ENCODE results near the gene TBL1X. TPM values are rescaled to one million over a fixed set of nuclear protein-coding genes. Genes with fewer than 3 reads are reported as not detected.

Gene TBL1X
- total RNA-seq, 4 donors from 2014 or later, result 25.3 to 54.1 (median 38.2) TPM

GRCh38 chrX:9529223-9529622, 64.4 kb downstream of the TBL1X start:
- no peak overlapping the region for H3K27ac ChIP-seq (replicated peaks in 1 of 4)
- no peak for DNase-seq (ENCODE audit: extremely low spot score)
- H3K4me1 ChIP-seq, result peaks cover 17 to 31% (median 24%) of the 10 kb centered on the region in 4 donors
- WGBS, result 86% methylated on average over 4 of the region's 4 CpGs
- no peaks in the 10 kb centered on the region for H3K27me3 ChIP-seq
- intact Hi-C loops (cut with DNase I), result no loop called here
- no peak for TF ChIP-seq POLR2AphosphoS5 (IDR thresholded peaks at IDR 0.05)
- no peak for TF ChIP-seq POLR2A (IDR thresholded peaks at IDR 0.05; ENCODE audit: low read depth)
- no peak for TF ChIP-seq EP300 (IDR thresholded peaks at IDR 0.05)
- no peak for TF ChIP-seq CTCF (IDR thresholded peaks at IDR 0.05)
- H3K36me3 ChIP-seq, result no peaks in the 10 kb centered on the region
- no peaks in the 10 kb centered on the region for H3K9me3 ChIP-seq
- no peak overlapping the region for H3K4me3 ChIP-seq

- TF ChIP-seq POLR2A (IDR thresholded peaks at IDR 0.05; ENCODE audit: low read depth), result no peak
- TF ChIP-seq POLR2AphosphoS5 (IDR thresholded peaks at IDR 0.05), result peak; percentile 22 to 35
- Histone ChIP-seq H3K36me3 (no peaks in the 10 kb centered on the region), H3K9me3 (no peaks in the 10 kb centered on the region), H3K4me1 (peaks cover 22 to 44% (median 33%) of the 10 kb centered on the region in 4 donors), H3K4me3 (no peak overlapping the region), H3K27ac (replicated peaks in 1 of 4) (no peak overlapping the region), H3K27me3 (no peaks in the 10 kb centered on the region)
- 1% methylated on average over 9 of the region's 9 CpGs for WGBS
- no peak for DNase-seq (ENCODE audit: extremely low spot score)
- intact Hi-C loops (cut with DNase I), result loop anchor here (10.0 kb wide), 1 partner anchor 144 kb away; no protein-coding TSS in a partner anchor
Measured at GRCh38 chrX:9530848-9531274, 66.0 kb downstream of the TBL1X start.

- Histone ChIP-seq H3K4me1 (peaks cover 15 to 32% (median 25%) of the 10 kb centered on the region in 4 donors), H3K9me3 (no peaks in the 10 kb centered on the region), H3K36me3 (no peaks in the 10 kb centered on the region), H3K27ac (replicated peaks in 1 of 4) (peak overlapping the region in 1 of 4 donors; percentile 20), H3K4me3 (no peak overlapping the region), H3K27me3 (no peaks in the 10 kb centered on the region)
- TF ChIP-seq POLR2AphosphoS5 (IDR thresholded peaks at IDR 0.05) (no peak), POLR2A (IDR thresholded peaks at IDR 0.05; ENCODE audit: low read depth) (no peak), EP300 (IDR thresholded peaks at IDR 0.05) (no peak), CTCF (IDR thresholded peaks at IDR 0.05) (no peak)
- intact Hi-C loops (cut with DNase I), result loop anchor here (10.0 kb wide), 1 partner anchor 142 kb away; no protein-coding TSS in a partner anchor
- WGBS, result 61% methylated on average over 3 of the region's 12 CpGs
- DNase-seq (ENCODE audit: extremely low spot score), result no peak
Measured at GRCh38 chrX:9532349-9532748, 67.5 kb downstream of the TBL1X start.

GRCh38 chrX:9533611-9534010, 68.8 kb downstream of the TBL1X start:
- WGBS, result 83% methylated on average over 8 of the region's 8 CpGs
- no peak for DNase-seq (ENCODE audit: extremely low spot score)
- no peaks in the 10 kb centered on the region for H3K27me3 ChIP-seq
- TF ChIP-seq POLR2A (IDR thresholded peaks at IDR 0.05; ENCODE audit: low read depth), result no peak
- TF ChIP-seq POLR2AphosphoS5 (IDR thresholded peaks at IDR 0.05), result no peak
- TF ChIP-seq CTCF (IDR thresholded peaks at IDR 0.05), result no peak
- no peak for TF ChIP-seq EP300 (IDR thresholded peaks at IDR 0.05)
- H3K9me3 ChIP-seq, result no peaks in the 10 kb centered on the region
- peaks cover 15 to 33% (median 25%) of the 10 kb centered on the region in 4 donors for H3K4me1 ChIP-seq
- H3K36me3 ChIP-seq, result no peaks in the 10 kb centered on the region
- H3K4me3 ChIP-seq, result no peak overlapping the region
- peak overlapping the region in 1 of 4 donors; percentile 34 for H3K27ac ChIP-seq (replicated peaks in 1 of 4)
- intact Hi-C loops (cut with DNase I), result loop anchor here (10.0 kb wide), 1 partner anchor 141 kb away; no protein-coding TSS in a partner anchor

- Histone ChIP-seq H3K27me3 (no peaks in the 10 kb centered on the region), H3K4me1 (peaks cover 15 to 37% (median 25%) of the 10 kb centered on the region in 4 donors), H3K27ac (replicated peaks in 1 of 4) (peak overlapping the region; percentile 42 to 71 (median 52)), H3K4me3 (no peak overlapping the region), H3K36me3 (no peaks in the 10 kb centered on the region), H3K9me3 (no peaks in the 10 kb centered on the region)
- no peak for DNase-seq (ENCODE audit: extremely low spot score)
- 37% methylated on average over 3 of the region's 3 CpGs for WGBS
- intact Hi-C loops (cut with DNase I), result loop anchor here (10.0 kb wide), 1 partner anchor 140 kb away; no protein-coding TSS in a partner anchor
- no peak for TF ChIP-seq EP300 (IDR thresholded peaks at IDR 0.05)
- no peak for TF ChIP-seq CTCF (IDR thresholded peaks at IDR 0.05)
- TF ChIP-seq POLR2AphosphoS5 (IDR thresholded peaks at IDR 0.05), result no peak
- TF ChIP-seq POLR2A (IDR thresholded peaks at IDR 0.05; ENCODE audit: low read depth), result no peak
Measured at GRCh38 chrX:9534686-9535085, 69.8 kb downstream of the TBL1X start.

Data from esophagus muscularis mucosa (tissue), 4 donors.